GM12892 (cell line): Measurements from ENCODE around the gene TMEM134.

Experiments used
- POLR2AphosphoS5 ChIP-seq: IDR thresholded peaks from 2 replicates; pipeline ENCODE4 v1.6.1; 2011; ENCODE audit warnings: low read depth, low read length, control low read depth
- TAF1 ChIP-seq: IDR thresholded peaks from 2 replicates; pipeline ENCODE4 v1.6.1; 2011; ENCODE audit warnings: low read depth, mild to moderate bottlenecking, control low read depth, low read length, borderline replicate concordance

GRCh38 chr11:67500831-67501715, 32.0 kb upstream of the TMEM134 start:
- TF ChIP-seq POLR2AphosphoS5 (no peak), TAF1 (no peak)
